H9 (cell line): Measurements from ENCODE around the gene RNF217. TPM values are rescaled to one million over a fixed set of nuclear protein-coding genes. Genes with fewer than 3 reads are reported as not detected.

ENCODE experiments used
- DNase-seq: peaks from one replicate; pipeline ENCODE4 v3.0.0-alpha.2; 2017
- H2AFZ ChIP-seq: one replicate; pipeline ENCODE4 v1.6.1; 2013; ENCODE audit warnings: mild to moderate bottlenecking, low read length, control low read depth, moderate library complexity
- H2AK5ac ChIP-seq: 2 replicates; pipeline ENCODE4 v1.6.1; 2013; ENCODE audit warnings: low read length, control low read depth, mixed read lengths; ENCODE audit not compliant: insufficient read length
- H2BK120ac ChIP-seq: one replicate; pipeline ENCODE4 v1.6.1; 2013; ENCODE audit warnings: low read depth, mild to moderate bottlenecking, low read length, control low read depth, inconsistent platforms; ENCODE audit not compliant: poor library complexity, severe bottlenecking
- H2BK12ac ChIP-seq: 2 replicates; pipeline ENCODE4 v1.6.1; 2013; ENCODE audit warnings: low read length, control low read depth, mixed read lengths, low read depth; ENCODE audit not compliant: insufficient read length
- H2BK15ac ChIP-seq: 2 replicates; pipeline ENCODE4 v1.6.1; 2013; ENCODE audit warnings: low read depth, low read length, control low read depth
- H2BK20ac ChIP-seq: one replicate; pipeline ENCODE4 v1.6.1; 2013; ENCODE audit warnings: low read depth, mild to moderate bottlenecking, low read length, control low read depth, inconsistent platforms; ENCODE audit not compliant: poor library complexity, severe bottlenecking
- H2BK5ac ChIP-seq: 2 replicates; pipeline ENCODE4 v1.6.1; 2013; ENCODE audit warnings: low read length, control low read depth, mixed read lengths; ENCODE audit not compliant: insufficient read length
- H3K14ac ChIP-seq: 2 replicates; pipeline ENCODE4 v1.6.1; 2013; ENCODE audit warnings: low read length, control low read depth; ENCODE audit not compliant: insufficient read depth
- H3K18ac ChIP-seq: 2 replicates; pipeline ENCODE4 v1.6.1; 2013; ENCODE audit warnings: low read depth, mild to moderate bottlenecking, mixed read lengths, low read length, control low read depth; ENCODE audit not compliant: insufficient read length
- H3K23ac ChIP-seq: 2 replicates; pipeline ENCODE4 v1.6.1; 2013; ENCODE audit warnings: low read length, control low read depth, mixed read lengths, low read depth; ENCODE audit not compliant: insufficient read length
- H3K23me2 ChIP-seq: 2 replicates; pipeline ENCODE4 v1.6.1; 2013; ENCODE audit warnings: low read depth, mild to moderate bottlenecking, mixed read lengths, low read length, control low read depth; ENCODE audit not compliant: insufficient read length, poor library complexity, severe bottlenecking
- H3K27ac ChIP-seq: 2 replicates; pipeline ENCODE4 v1.5.1; 2013; ENCODE audit warnings: low read length, control low read depth, mixed read lengths, low read depth; ENCODE audit not compliant: insufficient read length
- H3K27me3 ChIP-seq: 2 replicates; pipeline ENCODE4 v1.6.1; 2013; ENCODE audit warnings: low read length, control low read depth, inconsistent platforms; ENCODE audit not compliant: insufficient read depth
- H3K4ac ChIP-seq: 2 replicates; pipeline ENCODE4 v1.6.1; 2013; ENCODE audit warnings: low read depth, mild to moderate bottlenecking, control low read depth, inconsistent platforms, low read length, moderate library complexity
- H3K4me1 ChIP-seq: 2 replicates; pipeline ENCODE4 v1.6.1; 2013; ENCODE audit warnings: low read length, control low read depth, inconsistent platforms; ENCODE audit not compliant: insufficient read depth
- H3K4me2 ChIP-seq: 2 replicates; pipeline ENCODE4 v1.6.1; 2013; ENCODE audit warnings: low read length, control low read depth, mixed read lengths; ENCODE audit not compliant: insufficient read length, insufficient read depth
- H3K56ac ChIP-seq: 2 replicates; pipeline ENCODE4 v1.6.1; 2013; ENCODE audit warnings: low read depth, mild to moderate bottlenecking, mixed read lengths, low read length, control low read depth; ENCODE audit not compliant: insufficient read length
- H3K79me1 ChIP-seq: 2 replicates; pipeline ENCODE4 v1.6.1; 2013; ENCODE audit warnings: low read depth, mild to moderate bottlenecking, moderate library complexity, low read length, control low read depth, inconsistent platforms; ENCODE audit not compliant: insufficient read depth, poor library complexity, severe bottlenecking
- H3K79me2 ChIP-seq: 2 replicates; pipeline ENCODE4 v1.6.1; 2013; ENCODE audit warnings: low read length, control low read depth, inconsistent platforms; ENCODE audit not compliant: insufficient read depth
- H3K9ac ChIP-seq: 2 replicates; pipeline ENCODE4 v1.6.1; 2013; ENCODE audit warnings: low read length, control low read depth, mixed read lengths; ENCODE audit not compliant: insufficient read length; ENCODE audit errors: extremely low read depth
- H3K9me3 ChIP-seq: one replicate; pipeline ENCODE4 v1.6.1; 2013; ENCODE audit warnings: low read depth, low read length, inconsistent platforms; ENCODE audit not compliant: control insufficient read depth
- H3T11ph ChIP-seq: one replicate; pipeline ENCODE4 v1.6.1; 2013; ENCODE audit warnings: mild to moderate bottlenecking, low read length, control low read depth, inconsistent platforms
- H4K20me1 ChIP-seq: one replicate; pipeline ENCODE4 v1.6.1; 2013; ENCODE audit not compliant: control insufficient read depth, insufficient read length, insufficient read depth
- H4K5ac ChIP-seq: 2 replicates; pipeline ENCODE4 v1.6.1; 2013; ENCODE audit warnings: low read depth, mild to moderate bottlenecking, mixed read lengths, low read length, control low read depth; ENCODE audit not compliant: insufficient read length
- H4K8ac ChIP-seq: replicated peaks from 2 replicates; pipeline ENCODE4 v1.6.1; 2013; ENCODE audit warnings: low read length, control low read depth, mixed read lengths, low read depth; ENCODE audit not compliant: insufficient read length
- H4K91ac ChIP-seq: 2 replicates; pipeline ENCODE4 v1.6.1; 2013; ENCODE audit warnings: low read depth, mild to moderate bottlenecking, moderate library complexity, mixed read lengths, low read length, control low read depth; ENCODE audit not compliant: insufficient read length
- H3K27ac Mint-ChIP-seq, 3 experiments: 2 replicates in 2 of 3; 3 replicates in 1 of 3; pipeline ENCODE4 v1.8.0; 2020 to 2021; ENCODE audit warnings: mixed read lengths in 3 of 3, mild to moderate bottlenecking in 1 of 3, moderate library complexity in 1 of 3
- H3K27me3 Mint-ChIP-seq: 2 replicates; pipeline ENCODE4 v1.8.0; 2021; ENCODE audit warnings: low read depth, mild to moderate bottlenecking, moderate library complexity, mixed read lengths
- H3K36me3 Mint-ChIP-seq, 3 experiments: 2 replicates in 2 of 3; 3 replicates in 1 of 3; pipeline ENCODE4 v1.8.0; 2020 to 2021; ENCODE audit warnings: low read depth in 3 of 3, mixed read lengths in 3 of 3; ENCODE audit not compliant: insufficient read depth in 1 of 3
- H3K4me1 Mint-ChIP-seq, 2 experiments: 2 replicates each; pipeline ENCODE4 v1.8.0; 2020; ENCODE audit warnings: mixed read lengths in 2 of 2
- H3K4me3 Mint-ChIP-seq, 2 experiments: 2 replicates in 1 of 2; 3 replicates in 1 of 2; pipeline ENCODE4 v1.8.0; 2020 to 2021; ENCODE audit warnings: mild to moderate bottlenecking in 2 of 2, mixed read lengths in 2 of 2, moderate library complexity in 1 of 2
- H3K9me3 Mint-ChIP-seq, 2 experiments: 2 replicates in 1 of 2; 3 replicates in 1 of 2; pipeline ENCODE4 v1.8.0; 2020; ENCODE audit warnings: mild to moderate bottlenecking in 2 of 2, mixed read lengths in 2 of 2, moderate library complexity in 1 of 2
- total RNA-seq: library from RNA; stranded (reverse); gene quantifications from 2 replicates; pipeline ENCODE4 v1.2.1, GENCODE V29; 2021
- TF ChIP-seq, protein P1 (sequence below): fragments of 200-600 bp; sonication (generic); conservative IDR thresholded peaks from 3 replicates; pipeline ENCODE4 v1.8.0; 2021; ENCODE audit warnings: antibody characterized with exemption, mild to moderate bottlenecking

Gene RNF217
- total RNA-seq, 1 experiment from 2014 or later, result 9.6 TPM

DNA sequence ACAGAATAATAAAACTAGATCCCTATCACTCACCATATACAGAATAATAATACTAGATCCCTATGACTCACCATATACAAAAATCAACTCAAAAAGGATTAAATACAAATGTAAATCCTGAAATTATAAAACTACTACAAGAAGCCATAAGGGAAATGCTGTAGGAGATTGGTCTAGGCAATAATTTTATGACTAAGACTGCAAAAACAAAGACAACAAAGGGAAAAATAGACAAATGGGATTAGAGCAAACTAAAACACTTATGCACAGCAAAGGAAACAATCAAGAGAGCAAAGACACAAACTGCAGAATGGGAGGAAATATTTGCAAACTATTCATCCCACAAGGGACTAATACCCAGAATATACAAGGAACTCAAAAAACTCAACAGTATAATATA, 4.1 kb upstream of the RNF217 start:
- no peak overlapping the region for H3K27ac Mint-ChIP-seq
- Histone ChIP-seq H4K20me1 (no peaks in the 10 kb centered on the region), H2BK20ac (no peak overlapping the region), H4K8ac (no peak overlapping the region), H3K14ac (no peak overlapping the region), H3K4me2 (no peak overlapping the region), H2BK5ac (no peak overlapping the region), H3K23ac (no peak overlapping the region), H3K27ac (no peak overlapping the region), H2BK120ac (no peak overlapping the region), H3K79me2 (no peaks in the 10 kb centered on the region), H3K9ac (no peak overlapping the region), H2AFZ (no peak overlapping the region), H2BK15ac (no peak overlapping the region), H3K4ac (no peak overlapping the region), H3K4me1 (no peaks in the 10 kb centered on the region), H2BK12ac (no peak overlapping the region), H3K79me1 (no peaks in the 10 kb centered on the region), H3K56ac (no peak overlapping the region), H3K18ac (no peak overlapping the region), H3K27me3 (no peaks in the 10 kb centered on the region), H4K91ac (no peak overlapping the region), H2AK5ac (no peak overlapping the region), H3K9me3 (no peaks in the 10 kb centered on the region), H4K5ac (no peak overlapping the region), H3K23me2 (peaks cover 4% of the 10 kb centered on the region), H3T11ph (no peak overlapping the region)
- no peak overlapping the region for H3K4me3 Mint-ChIP-seq
- H3K4me1 Mint-ChIP-seq, result peaks cover 12% of the 10 kb centered on the region in 2 experiments
- peaks cover 17% of the 10 kb centered on the region for H3K27me3 Mint-ChIP-seq
- peaks cover 0 to 3% (median 0%) of the 10 kb centered on the region in 3 experiments; a peak in 1 of 7 replicates for H3K36me3 Mint-ChIP-seq
- H3K9me3 Mint-ChIP-seq, result no peaks in the 10 kb centered on the region; a peak in 1 of 5 replicates
- TF ChIP-seq, protein P1, sequence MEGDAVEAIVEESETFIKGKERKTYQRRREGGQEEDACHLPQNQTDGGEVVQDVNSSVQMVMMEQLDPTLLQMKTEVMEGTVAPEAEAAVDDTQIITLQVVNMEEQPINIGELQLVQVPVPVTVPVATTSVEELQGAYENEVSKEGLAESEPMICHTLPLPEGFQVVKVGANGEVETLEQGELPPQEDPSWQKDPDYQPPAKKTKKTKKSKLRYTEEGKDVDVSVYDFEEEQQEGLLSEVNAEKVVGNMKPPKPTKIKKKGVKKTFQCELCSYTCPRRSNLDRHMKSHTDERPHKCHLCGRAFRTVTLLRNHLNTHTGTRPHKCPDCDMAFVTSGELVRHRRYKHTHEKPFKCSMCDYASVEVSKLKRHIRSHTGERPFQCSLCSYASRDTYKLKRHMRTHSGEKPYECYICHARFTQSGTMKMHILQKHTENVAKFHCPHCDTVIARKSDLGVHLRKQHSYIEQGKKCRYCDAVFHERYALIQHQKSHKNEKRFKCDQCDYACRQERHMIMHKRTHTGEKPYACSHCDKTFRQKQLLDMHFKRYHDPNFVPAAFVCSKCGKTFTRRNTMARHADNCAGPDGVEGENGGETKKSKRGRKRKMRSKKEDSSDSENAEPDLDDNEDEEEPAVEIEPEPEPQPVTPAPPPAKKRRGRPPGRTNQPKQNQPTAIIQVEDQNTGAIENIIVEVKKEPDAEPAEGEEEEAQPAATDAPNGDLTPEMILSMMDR, result no peak
- no peak for DNase-seq
